BLaER1 (cell line): ENCODE measurements around the gene PDSS2.

Experiments used
- H3K27ac ChIP-seq: shearing (Covaris generic); formaldehyde crosslinking; 2 replicates; pipeline ENCODE4 v1.8.1; 2022
- H3K27me3 ChIP-seq: shearing (Covaris generic); formaldehyde crosslinking; 2 replicates; pipeline ENCODE4 v1.8.1; 2022
- H3K36me3 ChIP-seq: shearing (Covaris generic); formaldehyde crosslinking; 2 replicates; pipeline ENCODE4 v1.8.1; 2022
- H3K4me1 ChIP-seq: shearing (Covaris generic); formaldehyde crosslinking; 2 replicates; pipeline ENCODE4 v1.8.1; 2022
- H3K4me2 ChIP-seq: shearing (Covaris generic); formaldehyde crosslinking; 2 replicates; pipeline ENCODE4 v1.8.1; 2022
- H3K4me3 ChIP-seq: shearing (Covaris generic); formaldehyde crosslinking; 2 replicates; pipeline ENCODE4 v1.8.1; 2022
- H3K9ac ChIP-seq: shearing (Covaris generic); formaldehyde crosslinking; 2 replicates; pipeline ENCODE4 v1.8.1; 2022
- H3K9me3 ChIP-seq: shearing (Covaris generic); formaldehyde crosslinking; 2 replicates; pipeline ENCODE4 v1.8.1; 2022
- H4K20me1 ChIP-seq: shearing (Covaris generic); formaldehyde crosslinking; 2 replicates; pipeline ENCODE4 v1.8.1; 2022
- Cebpa-rat ChIP-seq: shearing (Covaris generic); IDR thresholded peaks from 2 replicates; pipeline ENCODE4 v1.8.1; 2022

The PDSS2 gene

DNA sequence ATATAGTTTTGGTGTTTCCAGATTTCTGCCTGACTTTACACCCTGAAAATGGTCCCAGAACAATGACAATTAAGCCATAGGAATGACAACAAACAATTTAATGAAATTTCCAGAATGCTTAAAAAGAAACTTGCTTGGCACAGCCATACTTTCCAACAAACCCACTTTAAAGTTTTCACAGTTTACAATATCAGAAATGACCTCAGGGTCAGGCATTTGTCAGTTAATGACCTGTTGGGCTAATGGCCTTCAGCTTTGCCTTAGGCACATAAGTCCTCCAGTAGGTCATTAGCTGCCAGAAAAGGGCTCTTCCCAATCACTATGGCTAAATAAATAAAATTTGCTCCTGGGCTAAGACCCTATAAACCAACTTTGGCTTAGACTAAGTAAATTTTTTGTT, 199.4 kb downstream of the PDSS2 start:
- TF ChIP-seq Cebpa-rat: no peak
- H3K9me3 ChIP-seq: no peaks in the 10 kb centered on the region
- H3K27ac ChIP-seq: no peak overlapping the region
- H3K27me3 ChIP-seq: no peaks in the 10 kb centered on the region
- no peaks in the 10 kb centered on the region for H4K20me1 ChIP-seq
- H3K4me1 ChIP-seq: no peaks in the 10 kb centered on the region
- no peaks in the 10 kb centered on the region for H3K36me3 ChIP-seq
- H3K4me2 ChIP-seq: no peak overlapping the region
- H3K4me3 ChIP-seq: no peak overlapping the region
- H3K9ac ChIP-seq: no peak overlapping the region

DNA sequence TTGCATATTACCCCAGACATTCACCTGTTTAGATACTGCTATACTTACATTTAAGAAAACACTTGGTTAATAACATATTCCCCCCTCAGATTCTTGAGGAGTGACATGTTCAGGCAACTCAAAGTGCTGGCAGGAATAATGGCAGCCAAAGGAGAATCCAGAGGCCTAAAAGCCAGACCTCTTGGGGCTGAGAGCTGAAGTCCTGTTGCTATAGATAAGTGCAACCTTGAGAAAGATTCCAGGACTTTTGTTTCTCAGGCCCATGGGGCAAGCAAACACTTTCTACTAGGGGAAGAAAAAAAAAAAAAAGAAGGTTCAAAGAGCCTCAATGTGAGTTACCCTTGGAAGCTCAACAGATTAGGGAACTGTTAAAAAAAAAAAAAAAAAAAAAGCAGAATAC, 211.2 kb downstream of the PDSS2 start:
- no peak overlapping the region for H3K9ac ChIP-seq
- no peak for TF ChIP-seq Cebpa-rat
- H3K4me3 ChIP-seq: no peak overlapping the region
- no peaks in the 10 kb centered on the region for H3K36me3 ChIP-seq
- H3K4me1 ChIP-seq: no peaks in the 10 kb centered on the region
- no peak overlapping the region for H3K4me2 ChIP-seq
- no peaks in the 10 kb centered on the region for H4K20me1 ChIP-seq
- H3K27me3 ChIP-seq: no peaks in the 10 kb centered on the region
- no peak overlapping the region for H3K27ac ChIP-seq
- H3K9me3 ChIP-seq: no peaks in the 10 kb centered on the region

DNA sequence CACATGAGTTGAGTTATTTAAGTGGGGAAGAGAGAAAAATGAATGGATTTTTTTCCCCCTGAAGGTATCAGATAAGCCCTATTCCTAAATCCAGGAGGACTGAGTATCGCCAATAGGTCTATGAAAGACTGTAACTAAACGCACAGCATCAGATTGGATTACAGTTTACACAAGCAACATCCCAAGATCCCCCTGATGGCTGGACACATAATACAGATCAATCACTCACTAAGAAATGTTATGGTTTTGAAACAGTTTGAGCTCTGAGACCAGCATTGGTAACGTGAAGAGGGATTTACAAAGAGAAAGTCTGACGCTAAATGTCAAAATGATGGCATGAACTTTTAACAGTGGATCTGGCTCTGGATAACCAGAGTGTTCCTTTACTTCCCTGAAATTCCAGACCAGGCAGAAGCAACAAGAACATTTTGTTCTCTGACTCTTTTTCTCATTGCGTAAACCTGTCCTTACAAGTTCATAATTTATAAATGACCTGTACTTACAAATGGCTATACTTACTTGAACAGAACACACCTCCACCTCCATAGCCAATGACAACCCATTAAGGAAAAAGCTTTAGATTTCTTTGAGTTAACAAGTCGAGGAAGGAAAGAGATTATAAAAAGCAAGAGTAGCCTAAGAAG, 212.3 kb downstream of the PDSS2 start:
- H3K9me3 ChIP-seq: no peaks in the 10 kb centered on the region
- no peak overlapping the region for H3K9ac ChIP-seq
- no peak overlapping the region for H3K4me3 ChIP-seq
- TF ChIP-seq Cebpa-rat: no peak
- no peak overlapping the region for H3K27ac ChIP-seq
- H4K20me1 ChIP-seq: no peaks in the 10 kb centered on the region
- H3K36me3 ChIP-seq: no peaks in the 10 kb centered on the region
- no peak overlapping the region for H3K4me2 ChIP-seq
- H3K27me3 ChIP-seq: no peaks in the 10 kb centered on the region
- H3K4me1 ChIP-seq: no peaks in the 10 kb centered on the region

DNA sequence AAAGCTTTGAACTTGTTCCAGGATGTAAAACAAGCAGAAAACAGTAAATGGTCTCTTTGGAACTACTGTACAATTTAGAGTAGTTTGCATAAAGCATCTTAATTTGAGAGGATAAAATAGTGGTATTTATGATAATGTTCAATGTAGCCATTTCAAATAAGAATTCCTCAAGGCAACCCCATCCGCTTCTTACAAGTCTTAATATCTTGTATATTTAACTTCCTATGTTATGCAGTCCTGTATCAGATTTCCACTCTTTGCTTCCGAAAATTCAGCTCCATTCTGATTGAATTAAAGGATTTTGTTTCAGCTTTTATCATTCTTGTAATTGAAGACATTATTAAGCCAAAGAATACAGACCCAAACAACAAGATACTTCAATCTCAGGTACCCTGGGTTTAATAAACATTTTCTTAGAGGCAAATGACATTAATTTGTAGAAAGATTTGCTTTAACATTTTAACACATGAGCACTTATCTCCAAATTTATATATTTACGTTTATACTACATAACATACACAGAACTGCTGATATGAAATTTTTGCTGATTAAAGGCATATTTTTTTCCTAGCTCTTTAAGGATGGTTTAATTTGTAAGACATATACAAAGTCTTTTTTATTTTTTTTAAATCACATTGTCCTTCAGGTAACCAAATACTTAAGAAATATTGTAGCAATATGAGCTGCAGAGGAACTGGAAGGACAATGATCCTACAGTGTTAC, 213.0 kb downstream of the PDSS2 start:
- no peak overlapping the region for H3K4me3 ChIP-seq
- no peaks in the 10 kb centered on the region for H4K20me1 ChIP-seq
- H3K4me2 ChIP-seq: no peak overlapping the region
- no peaks in the 10 kb centered on the region for H3K36me3 ChIP-seq
- no peak overlapping the region for H3K27ac ChIP-seq
- no peak for TF ChIP-seq Cebpa-rat
- no peaks in the 10 kb centered on the region for H3K9me3 ChIP-seq
- H3K4me1 ChIP-seq: no peaks in the 10 kb centered on the region
- no peaks in the 10 kb centered on the region for H3K27me3 ChIP-seq
- H3K9ac ChIP-seq: no peak overlapping the region

- H3K27me3 ChIP-seq: no peaks in the 10 kb centered on the region
- H3K9me3 ChIP-seq: no peaks in the 10 kb centered on the region
- no peak overlapping the region for H3K27ac ChIP-seq
- H3K36me3 ChIP-seq: no peaks in the 10 kb centered on the region
- no peaks in the 10 kb centered on the region for H4K20me1 ChIP-seq
- H3K9ac ChIP-seq: no peak overlapping the region
- H3K4me2 ChIP-seq: no peak overlapping the region
- no peak overlapping the region for H3K4me3 ChIP-seq
- H3K4me1 ChIP-seq: no peaks in the 10 kb centered on the region
- TF ChIP-seq Cebpa-rat: no peak
These were observed 214.5 kb downstream of the PDSS2 start for GRCh38 chr6:107244742-107245480.

DNA sequence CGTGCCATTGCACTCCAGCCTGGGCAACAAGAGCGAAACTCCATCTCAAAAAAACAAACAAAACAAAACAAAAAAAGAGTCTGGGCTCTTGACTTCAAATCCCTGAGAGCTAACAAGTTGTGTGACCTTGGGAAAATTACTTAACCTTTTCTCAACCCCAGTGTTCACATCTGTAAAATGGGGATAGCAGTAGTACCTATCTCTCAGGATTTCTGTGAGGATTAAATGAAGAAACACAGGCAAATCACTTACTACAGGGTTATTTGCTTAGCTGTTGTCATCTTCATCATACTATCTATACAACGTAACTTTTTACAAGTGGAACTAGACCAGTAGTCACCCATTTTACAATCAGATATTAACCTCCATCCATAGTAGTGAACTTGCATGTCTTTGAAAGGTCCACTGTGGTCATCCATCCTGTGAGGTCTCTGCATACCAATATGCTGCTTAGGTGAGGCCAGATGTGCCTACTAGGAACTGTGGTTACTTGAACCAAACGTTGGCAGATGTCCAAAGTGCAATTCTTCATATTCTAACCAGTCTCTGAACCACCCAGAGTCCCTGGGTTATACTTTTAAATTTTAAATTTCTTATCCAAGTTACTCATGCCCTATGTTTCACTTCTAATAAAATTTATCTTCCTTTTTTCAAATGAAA, 215.2 kb downstream of the PDSS2 start:
- Histone ChIP-seq H3K27ac (no peak overlapping the region), H3K4me3 (no peak overlapping the region), H3K9me3 (no peaks in the 10 kb centered on the region), H3K36me3 (no peaks in the 10 kb centered on the region), H3K4me2 (no peak overlapping the region), H3K27me3 (no peaks in the 10 kb centered on the region), H3K4me1 (no peaks in the 10 kb centered on the region), H4K20me1 (no peaks in the 10 kb centered on the region), H3K9ac (no peak overlapping the region)
- TF ChIP-seq Cebpa-rat: no peak

GRCh38 chr6:107243471-107243870, 215.9 kb downstream of the PDSS2 start:
- Histone ChIP-seq H3K4me3 (no peak overlapping the region), H3K27me3 (no peaks in the 10 kb centered on the region), H3K27ac (no peak overlapping the region), H3K4me2 (no peak overlapping the region), H3K9ac (no peak overlapping the region), H3K4me1 (no peaks in the 10 kb centered on the region), H4K20me1 (no peaks in the 10 kb centered on the region), H3K9me3 (no peaks in the 10 kb centered on the region), H3K36me3 (no peaks in the 10 kb centered on the region)
- no peak for TF ChIP-seq Cebpa-rat

DNA sequence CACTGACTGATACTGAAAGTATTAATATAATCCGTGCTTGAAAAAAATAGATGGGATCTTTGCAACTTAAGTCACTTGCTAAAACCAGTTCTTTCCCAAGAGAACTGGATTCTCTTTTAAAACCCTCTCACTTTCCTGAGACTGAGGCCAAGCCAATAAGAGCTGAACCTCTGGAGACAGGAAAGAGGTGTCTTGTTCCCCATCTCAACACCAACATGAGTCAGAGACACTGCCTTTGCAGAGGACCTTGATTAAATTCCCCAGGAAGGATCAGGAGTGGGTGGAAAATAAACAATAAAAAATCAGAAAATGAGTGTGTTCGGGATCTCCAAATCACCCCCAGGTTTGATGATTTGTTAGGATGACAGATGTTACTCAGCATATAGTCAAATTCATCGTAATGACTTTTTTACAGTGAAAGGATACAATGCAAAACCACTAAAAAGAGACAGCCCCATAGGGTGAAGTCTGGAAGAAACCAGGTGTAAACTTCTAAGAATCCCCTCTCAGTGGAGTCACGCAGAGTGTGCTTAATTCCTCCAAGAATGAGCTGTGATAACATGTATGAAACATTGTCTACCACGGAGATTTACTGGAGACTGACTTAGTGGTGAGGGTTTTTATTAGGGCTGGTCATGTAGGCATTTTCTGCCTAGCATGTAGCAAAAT, 221.2 kb downstream of the PDSS2 start:
- H3K27me3 ChIP-seq: no peaks in the 10 kb centered on the region
- no peak for TF ChIP-seq Cebpa-rat
- no peak overlapping the region for H3K4me3 ChIP-seq

DNA sequence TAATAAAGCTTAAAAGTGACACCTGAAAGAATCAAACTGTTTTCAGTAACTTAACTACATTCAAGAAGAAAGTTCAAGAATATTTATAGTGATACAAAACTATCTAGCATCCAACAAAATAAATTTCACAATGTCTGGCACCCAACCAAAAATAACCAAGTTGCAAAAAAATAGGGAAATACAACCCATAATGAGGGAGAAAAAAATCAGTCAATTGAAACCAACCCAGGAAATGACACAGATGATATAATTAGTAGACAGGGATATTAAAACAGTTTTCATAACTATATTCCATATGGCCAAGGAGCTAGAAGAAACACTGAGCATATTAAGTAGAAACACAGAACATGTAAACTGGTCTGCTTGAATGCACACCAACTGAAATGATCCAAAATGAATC, 223.9 kb downstream of the PDSS2 start:
- Histone ChIP-seq H3K4me3 (no peak overlapping the region), H3K27me3 (no peaks in the 10 kb centered on the region), H3K9me3 (peaks cover 25% of the 10 kb centered on the region), H3K4me1 (no peaks in the 10 kb centered on the region), H4K20me1 (no peaks in the 10 kb centered on the region), H3K27ac (no peak overlapping the region), H3K4me2 (no peak overlapping the region), H3K9ac (no peak overlapping the region), H3K36me3 (peaks cover 16% of the 10 kb centered on the region)
- TF ChIP-seq Cebpa-rat: no peak

More for the DNA sequence above, 221.2 kb downstream of the PDSS2 start:
- no peak overlapping the region for H3K4me2 ChIP-seq
- peaks cover 25% of the 10 kb centered on the region for H3K9me3 ChIP-seq
- no peak overlapping the region for H3K27ac ChIP-seq
- H3K4me1 ChIP-seq: no peaks in the 10 kb centered on the region
- H3K36me3 ChIP-seq: peaks cover 16% of the 10 kb centered on the region
- no peak overlapping the region for H3K9ac ChIP-seq
- no peaks in the 10 kb centered on the region for H4K20me1 ChIP-seq
